BLaER1 treated with 17β-estradiol and CSF1 and Interleukin-3, amounts not matched to agents 10 nM and 100 nM (cell line): ENCODE measurements around the gene NTM.

Experiments used
- H3K27ac ChIP-seq, 11 experiments: shearing (Covaris generic); formaldehyde crosslinking; 2 replicates each; pipeline ENCODE4 v1.8.1; 2022
- H3K27me3 ChIP-seq, 11 experiments: shearing (Covaris generic); formaldehyde crosslinking; 2 replicates each; pipeline ENCODE4 v1.8.1; 2022
- H3K36me3 ChIP-seq, 11 experiments: shearing (Covaris generic); formaldehyde crosslinking; 2 replicates each; pipeline ENCODE4 v1.8.1; 2022
- H3K4me1 ChIP-seq, 10 experiments: shearing (Covaris generic); formaldehyde crosslinking; 2 replicates each; pipeline ENCODE4 v1.8.1; 2022
- H3K4me2 ChIP-seq, 11 experiments: shearing (Covaris generic); formaldehyde crosslinking; 2 replicates each; pipeline ENCODE4 v1.8.1; 2022
- H3K4me3 ChIP-seq, 10 experiments: shearing (Covaris generic); formaldehyde crosslinking; 2 replicates each; pipeline ENCODE4 v1.8.1; 2022
- H3K9ac ChIP-seq, 11 experiments: shearing (Covaris generic); formaldehyde crosslinking; 2 replicates each; pipeline ENCODE4 v1.8.1; 2022
- H3K9me3 ChIP-seq, 11 experiments: shearing (Covaris generic); formaldehyde crosslinking; replicated peaks in 1 of 11; 2 replicates each; pipeline ENCODE4 v1.8.1; 2022
- H4K20me1 ChIP-seq, 11 experiments: shearing (Covaris generic); formaldehyde crosslinking; 2 replicates each; pipeline ENCODE4 v1.8.1; 2022
- Cebpa-rat ChIP-seq, 11 experiments: shearing (Covaris generic); IDR thresholded peaks; 2 replicates each; pipeline ENCODE4 v1.8.1; 2022

NTM gene

DNA sequence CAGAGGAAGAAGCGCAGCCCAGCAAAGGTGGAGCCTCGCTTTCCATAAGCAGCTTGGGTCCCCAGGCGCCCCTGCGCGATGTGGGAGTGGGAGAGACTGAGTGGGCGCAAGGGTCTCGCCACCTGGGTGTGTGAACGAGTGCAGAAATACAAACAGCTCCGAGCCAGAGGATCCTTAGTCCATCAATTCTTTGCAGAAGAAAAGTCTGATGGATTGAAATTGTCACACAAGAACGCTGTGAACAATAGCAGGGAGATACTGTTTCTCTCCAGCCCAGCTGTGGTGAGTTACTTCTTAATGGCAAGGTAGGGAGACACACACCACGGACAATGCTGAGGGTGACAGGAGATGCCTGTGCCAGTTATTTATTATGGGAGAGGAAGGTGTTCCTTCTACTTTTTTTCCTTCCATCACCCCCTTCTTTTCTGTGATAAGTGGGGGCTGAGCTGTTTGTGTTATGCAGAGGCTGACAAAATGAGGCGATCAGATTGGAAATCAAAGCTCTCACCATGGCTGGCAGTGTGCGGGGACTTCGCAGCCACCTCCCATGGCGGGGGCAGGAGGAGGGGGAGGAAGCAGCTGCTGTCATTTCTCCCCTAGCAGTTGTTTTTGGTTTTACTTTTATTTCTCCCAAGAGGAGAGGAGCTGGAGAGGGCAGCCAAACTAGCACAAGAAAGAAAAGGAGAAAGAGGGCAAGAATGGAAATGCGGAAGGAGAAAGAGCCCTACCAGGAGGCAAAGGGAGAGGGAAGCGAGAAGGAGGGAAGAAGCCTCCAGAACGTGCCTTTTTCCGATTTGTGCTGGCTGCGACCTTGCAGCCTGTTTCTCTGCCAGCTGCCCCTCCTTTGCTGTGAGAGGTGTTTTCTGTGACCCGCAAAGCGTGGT lies 755.8 kb downstream of the NTM start:
- TF ChIP-seq Cebpa-rat (IDR thresholded peaks at IDR 0.05) = no peak
- H3K4me2 ChIP-seq = peak overlapping the region; percentile 69 to 92 (median 87)

DNA sequence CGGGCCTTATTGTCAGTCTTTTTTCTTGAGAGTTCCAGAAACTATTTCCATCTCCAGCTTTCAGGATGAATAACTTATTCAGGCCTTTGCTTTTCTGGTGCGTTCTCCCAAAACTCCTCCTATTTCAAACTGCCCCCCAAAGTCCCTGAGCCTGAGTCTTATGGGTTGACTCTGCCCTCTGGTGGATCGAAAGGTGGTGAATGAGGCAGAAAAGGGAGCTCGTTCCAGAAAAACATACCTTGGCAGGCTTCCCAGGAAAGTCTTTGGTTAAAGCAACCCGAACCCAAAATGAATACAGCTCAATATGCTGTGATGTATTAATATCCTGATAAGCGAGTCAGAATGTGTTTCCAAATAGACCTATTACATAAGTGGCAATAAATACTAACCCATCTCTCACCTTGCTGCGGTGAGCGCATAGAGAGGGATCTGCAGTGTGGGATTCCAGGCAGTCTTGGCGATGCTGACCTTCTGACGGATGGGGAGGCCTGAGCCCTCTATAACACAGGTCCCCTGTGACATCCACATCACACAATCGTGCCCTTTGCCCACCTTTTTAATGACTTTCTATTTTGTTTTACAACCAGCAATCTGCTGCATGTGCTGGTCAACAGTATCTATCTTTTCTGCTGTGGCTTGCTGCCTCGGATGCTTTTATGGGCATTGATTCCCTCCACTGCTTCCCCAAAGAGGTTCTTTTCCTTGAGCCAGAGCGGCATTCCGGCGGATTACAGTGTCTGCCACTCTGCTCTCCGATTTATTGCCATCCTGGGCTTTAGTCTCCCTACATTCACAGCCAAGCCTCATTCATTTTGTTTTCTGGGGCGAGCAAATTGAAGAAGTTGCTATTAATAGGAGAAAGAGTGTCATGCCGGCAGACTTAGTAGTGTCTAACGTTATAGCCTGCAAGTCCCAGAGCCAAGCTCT lies 756.8 kb downstream of the NTM start:
- no peaks in the 10 kb centered on the region for H3K9me3 ChIP-seq
- peaks cover 7 to 22% (median 16%) of the 10 kb centered on the region in 10 experiments for H3K4me1 ChIP-seq
- no peaks in the 10 kb centered on the region for H3K27me3 ChIP-seq
- H3K9ac ChIP-seq = peak overlapping the region in 10 of 11 experiments; percentile 39 to 68 (median 56); a peak in 16 of 22 replicates
- peak overlapping the region; percentile 69 to 92 (median 87) for H3K4me2 ChIP-seq
- H4K20me1 ChIP-seq = no peaks in the 10 kb centered on the region
- H3K36me3 ChIP-seq = no peaks in the 10 kb centered on the region
- peak overlapping the region; percentile 36 to 59 (median 50); a peak in 17 of 20 replicates for H3K4me3 ChIP-seq
- H3K27ac ChIP-seq = peak overlapping the region in 8 of 11 experiments; percentile 28 to 70 (median 54); a peak in 14 of 22 replicates
- no peak for TF ChIP-seq Cebpa-rat (IDR thresholded peaks at IDR 0.05)

More for the DNA sequence above, 755.8 kb downstream of the NTM start:
- Histone ChIP-seq H4K20me1 (no peaks in the 10 kb centered on the region), H3K4me1 (peaks cover 7 to 22% (median 16%) of the 10 kb centered on the region in 10 experiments), H3K9ac (peak overlapping the region; percentile 23 to 68 (median 56); a peak in 20 of 22 replicates), H3K27me3 (no peaks in the 10 kb centered on the region), H3K9me3 (no peaks in the 10 kb centered on the region), H3K36me3 (no peaks in the 10 kb centered on the region), H3K27ac (peak overlapping the region in 8 of 11 experiments; percentile 28 to 70 (median 54); a peak in 16 of 22 replicates), H3K4me3 (peak overlapping the region; percentile 36 to 59 (median 50))

DNA sequence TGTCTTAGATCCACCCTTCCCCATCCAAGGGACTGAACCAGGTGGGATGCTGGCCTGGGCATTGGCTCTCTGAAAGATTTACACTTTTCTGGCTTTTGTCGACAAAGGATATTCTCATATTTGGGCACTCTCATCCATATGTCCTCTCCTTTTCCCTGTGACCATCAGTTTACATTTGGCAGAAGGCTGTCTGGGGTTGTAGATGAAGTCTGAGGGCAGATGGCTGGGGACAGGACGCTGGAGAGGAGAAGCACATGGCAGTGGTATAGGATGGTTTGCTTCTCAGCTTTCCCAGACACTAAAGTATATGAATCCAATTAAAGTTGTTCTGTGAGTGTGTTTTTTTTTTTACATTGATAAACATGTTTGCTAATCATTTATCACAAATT lies 757.5 kb downstream of the NTM start:
- TF ChIP-seq Cebpa-rat (IDR thresholded peaks at IDR 0.05) = no peak
- H3K36me3 ChIP-seq = no peaks in the 10 kb centered on the region
- H3K4me3 ChIP-seq = no peak overlapping the region
- H4K20me1 ChIP-seq = no peaks in the 10 kb centered on the region
- no peaks in the 10 kb centered on the region for H3K9me3 ChIP-seq
- H3K9ac ChIP-seq = peak overlapping the region in 1 of 11 experiments; percentile 65; a peak in 1 of 22 replicates
- no peak overlapping the region for H3K4me2 ChIP-seq
- H3K4me1 ChIP-seq = peaks cover 7 to 22% (median 16%) of the 10 kb centered on the region in 10 experiments
- no peaks in the 10 kb centered on the region for H3K27me3 ChIP-seq
- H3K27ac ChIP-seq = no peak overlapping the region

DNA sequence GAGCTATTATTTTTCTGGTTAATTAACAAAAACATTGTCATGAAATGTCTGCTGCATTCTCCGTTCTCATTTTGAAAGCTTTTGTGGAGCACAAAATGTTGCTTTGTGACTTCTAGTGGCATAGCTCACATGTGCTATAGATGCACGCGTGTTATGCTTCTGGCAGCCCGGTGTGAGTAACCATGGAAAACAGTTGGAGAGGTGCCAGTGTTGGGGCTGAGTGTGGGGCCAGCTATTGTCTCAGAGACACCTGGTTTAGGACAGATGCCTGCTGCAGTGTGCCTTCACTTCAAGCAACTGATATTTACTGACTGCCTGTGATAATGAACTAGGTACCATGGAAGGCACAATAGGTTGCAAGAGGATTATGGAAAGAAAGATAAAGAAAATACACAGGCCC lies 760.6 kb downstream of the NTM start:
- no peaks in the 10 kb centered on the region for H3K36me3 ChIP-seq
- no peak overlapping the region for H3K9ac ChIP-seq
- no peaks in the 10 kb centered on the region for H4K20me1 ChIP-seq
- H3K4me3 ChIP-seq = no peak overlapping the region
- H3K4me1 ChIP-seq = peaks cover 3 to 16% (median 10%) of the 10 kb centered on the region in 10 experiments
- no peak overlapping the region for H3K27ac ChIP-seq
- no peak overlapping the region for H3K4me2 ChIP-seq
- TF ChIP-seq Cebpa-rat (IDR thresholded peaks at IDR 0.05) = no peak
- H3K9me3 ChIP-seq = no peaks in the 10 kb centered on the region
- H3K27me3 ChIP-seq = no peaks in the 10 kb centered on the region

DNA sequence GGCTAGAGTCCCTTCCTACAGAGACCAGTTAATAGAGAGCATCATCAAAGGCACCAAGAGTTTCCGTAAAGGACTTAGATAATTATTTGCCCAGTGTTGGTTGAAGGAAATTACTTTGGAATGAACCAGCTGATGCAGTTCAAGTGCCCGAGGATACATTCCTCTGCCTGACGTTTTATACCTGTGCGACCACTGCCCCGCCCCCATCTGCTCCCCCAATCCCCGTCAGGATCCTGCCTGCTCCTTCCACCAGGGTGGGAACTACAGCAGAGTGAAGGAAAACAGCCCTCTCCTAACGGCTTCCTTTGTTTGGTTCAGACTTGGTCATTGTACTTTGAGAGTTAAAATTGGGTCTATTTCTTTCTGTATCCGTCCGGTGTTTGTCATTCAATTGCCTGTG lies 761.5 kb downstream of the NTM start:
- Histone ChIP-seq H3K9ac (no peak overlapping the region), H3K4me2 (no peak overlapping the region), H3K4me1 (peaks cover 0 to 7% (median 2%) of the 10 kb centered on the region in 10 experiments; a peak in 13 of 20 replicates), H3K27ac (no peak overlapping the region), H3K27me3 (no peaks in the 10 kb centered on the region), H3K36me3 (no peaks in the 10 kb centered on the region), H3K4me3 (no peak overlapping the region), H3K9me3 (no peaks in the 10 kb centered on the region), H4K20me1 (no peaks in the 10 kb centered on the region)
- TF ChIP-seq Cebpa-rat (IDR thresholded peaks at IDR 0.05) = no peak

DNA sequence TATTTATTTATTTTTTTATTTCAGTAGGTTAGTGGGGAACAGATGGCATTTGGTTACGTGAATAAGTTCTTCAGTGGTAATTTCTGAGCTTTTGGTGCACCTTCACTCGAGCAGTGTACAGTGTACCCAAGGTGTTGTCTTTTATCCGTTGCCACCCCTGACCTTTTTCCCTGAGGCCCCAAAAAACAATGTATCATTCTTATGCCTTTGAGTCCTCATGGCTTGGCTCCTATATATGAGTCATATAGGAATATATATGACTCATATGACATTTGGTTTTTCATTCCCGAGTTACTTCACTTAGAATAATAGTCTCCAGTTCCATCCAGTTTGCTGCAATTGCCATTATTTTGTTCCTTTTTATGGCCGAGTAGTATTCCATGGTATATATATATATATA lies 763.9 kb downstream of the NTM start:
- H3K9me3 ChIP-seq = no peaks in the 10 kb centered on the region
- H3K27ac ChIP-seq = no peak overlapping the region
- H4K20me1 ChIP-seq = no peaks in the 10 kb centered on the region
- no peak overlapping the region for H3K4me3 ChIP-seq
- no peaks in the 10 kb centered on the region for H3K27me3 ChIP-seq
- TF ChIP-seq Cebpa-rat (IDR thresholded peaks at IDR 0.05) = no peak
- no peak overlapping the region for H3K4me2 ChIP-seq
- H3K9ac ChIP-seq = no peak overlapping the region
- no peaks in the 10 kb centered on the region for H3K36me3 ChIP-seq
- no peaks in the 10 kb centered on the region for H3K4me1 ChIP-seq

DNA sequence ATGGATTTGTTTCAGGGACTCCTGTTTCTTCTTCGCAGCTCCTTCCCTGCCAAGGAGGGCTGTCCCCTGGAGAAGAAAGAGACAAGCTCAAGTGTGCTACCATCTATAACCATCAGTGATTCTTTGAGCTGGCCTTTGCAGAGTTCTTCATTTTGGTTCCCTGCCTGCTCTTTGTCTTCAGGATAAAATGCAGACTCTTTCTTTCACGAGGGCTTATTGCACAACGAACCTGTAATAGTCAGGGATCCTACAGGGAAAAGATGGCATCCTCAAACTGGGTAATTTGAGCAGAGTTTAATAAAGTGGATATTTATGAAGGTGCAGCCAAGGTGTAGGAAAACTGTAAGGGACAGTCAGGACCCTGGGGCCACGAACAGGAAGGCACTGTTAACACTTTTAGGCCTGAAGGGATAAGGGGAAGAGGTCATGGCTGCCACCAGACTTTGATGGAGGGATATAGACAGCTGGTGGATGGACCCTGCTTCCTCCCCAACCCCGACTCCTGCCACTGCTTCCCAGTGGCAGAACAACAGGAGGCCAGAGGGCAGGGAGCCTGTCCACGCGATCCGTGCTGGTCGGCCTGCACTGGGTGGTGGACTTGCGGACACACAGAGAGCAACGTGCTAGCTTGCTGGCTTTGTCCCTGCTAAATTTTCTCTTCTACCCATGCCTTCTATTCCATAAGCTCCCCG lies 767.0 kb downstream of the NTM start:
- Histone ChIP-seq H3K9ac (no peak overlapping the region), H3K9me3 (no peaks in the 10 kb centered on the region), H3K36me3 (no peaks in the 10 kb centered on the region), H3K4me3 (no peak overlapping the region), H3K27ac (no peak overlapping the region), H3K4me1 (no peaks in the 10 kb centered on the region), H3K4me2 (no peak overlapping the region), H4K20me1 (no peaks in the 10 kb centered on the region), H3K27me3 (no peaks in the 10 kb centered on the region)
- no peak for TF ChIP-seq Cebpa-rat (IDR thresholded peaks at IDR 0.05)

DNA sequence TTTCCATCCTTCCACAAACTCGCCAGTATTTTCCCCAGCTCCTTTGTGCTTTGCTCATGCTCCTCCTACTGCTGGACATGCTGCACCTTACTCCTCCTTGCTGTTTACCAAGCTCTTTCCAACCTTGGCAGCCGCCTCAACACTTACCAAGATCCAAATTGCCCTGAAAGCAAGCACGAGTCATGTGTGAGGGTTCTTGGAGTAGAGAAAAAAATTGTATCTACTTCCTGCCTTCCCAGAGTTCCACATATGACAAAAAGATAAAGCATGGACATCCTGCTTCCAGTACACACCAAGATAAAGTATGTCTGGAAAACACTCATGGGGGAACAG lies 767.5 kb downstream of the NTM start:
- no peak overlapping the region for H3K4me3 ChIP-seq
- no peak for TF ChIP-seq Cebpa-rat (IDR thresholded peaks at IDR 0.05)
- no peaks in the 10 kb centered on the region for H3K4me1 ChIP-seq
- H3K27me3 ChIP-seq = no peaks in the 10 kb centered on the region
- no peak overlapping the region for H3K4me2 ChIP-seq
- H3K36me3 ChIP-seq = no peaks in the 10 kb centered on the region
- no peak overlapping the region for H3K9ac ChIP-seq
- H3K27ac ChIP-seq = no peak overlapping the region
- no peaks in the 10 kb centered on the region for H3K9me3 ChIP-seq
- no peaks in the 10 kb centered on the region for H4K20me1 ChIP-seq

DNA sequence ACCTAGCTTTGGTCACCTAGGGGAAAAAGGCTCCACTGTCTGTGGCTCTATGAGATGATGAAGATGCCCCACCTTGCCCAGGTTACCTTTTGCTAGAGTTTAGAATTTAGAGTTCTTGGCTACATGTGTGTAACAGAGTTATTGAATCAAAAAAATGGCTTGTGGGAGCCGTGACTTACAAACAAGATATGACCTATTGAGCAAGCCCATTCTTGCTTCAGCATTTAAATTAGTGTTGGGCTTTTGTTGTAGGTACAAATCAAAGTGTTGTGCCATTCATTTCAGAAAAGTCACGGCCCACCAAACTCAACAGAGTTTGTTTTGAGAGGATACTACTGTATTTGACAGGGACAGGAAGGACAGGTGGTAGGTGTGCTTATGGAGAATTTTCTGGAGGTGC lies 768.8 kb downstream of the NTM start:
- H3K9ac ChIP-seq = no peak overlapping the region
- no peak for TF ChIP-seq Cebpa-rat (IDR thresholded peaks at IDR 0.05)
- no peak overlapping the region for H3K4me3 ChIP-seq
- H3K36me3 ChIP-seq = no peaks in the 10 kb centered on the region
- H3K9me3 ChIP-seq = no peaks in the 10 kb centered on the region
- H4K20me1 ChIP-seq = no peaks in the 10 kb centered on the region
- no peak overlapping the region for H3K27ac ChIP-seq
- H3K4me1 ChIP-seq = no peaks in the 10 kb centered on the region
- H3K4me2 ChIP-seq = no peak overlapping the region
- H3K27me3 ChIP-seq = no peaks in the 10 kb centered on the region
